Panc1 (cell line): Measurements from ENCODE around the gene SFTPB.

ENCODE experiments used
- CTCF ChIP-seq: fragments of 450-650 bp; IDR thresholded peaks from 2 replicates; pipeline ENCODE4 v1.5.1; 2017; ENCODE audit warnings: mild to moderate bottlenecking
- POLR2AphosphoS5 ChIP-seq: IDR thresholded peaks from 2 replicates; pipeline ENCODE4 v1.6.1; 2012; ENCODE audit warnings: mild to moderate bottlenecking, low read depth, low read length, moderate library complexity
- REST ChIP-seq, 2 experiments: IDR thresholded peaks; 2 replicates each; pipeline ENCODE4 v1.6.1; 2011 to 2012; ENCODE audit warnings: low read depth in 2 of 2, control low read depth in 1 of 2, low read length in 1 of 2, mild to moderate bottlenecking in 1 of 2, moderate library complexity in 1 of 2; ENCODE audit not compliant: insufficient read depth in 1 of 2
- SIN3A ChIP-seq: IDR thresholded peaks from 2 replicates; pipeline ENCODE4 v1.6.1; 2012; ENCODE audit warnings: low read depth, mild to moderate bottlenecking, low read length, moderate library complexity, borderline replicate concordance; ENCODE audit not compliant: insufficient read depth
- TCF7L2 ChIP-seq: IDR thresholded peaks from 2 replicates; pipeline ENCODE4 v1.6.1; 2011; ENCODE audit warnings: mild to moderate bottlenecking, low read depth, low read length, inconsistent platforms

- no peak for TF ChIP-seq CTCF
- no peak; the same call in 1 of the 2 replicates for TF ChIP-seq SIN3A
- TF ChIP-seq POLR2AphosphoS5: peak; percentile 96
- TF ChIP-seq REST (IDR thresholded peaks at IDR 0.05; ENCODE audit: insufficient read depth in 1 of 2, low read depth in 2 of 2, low read length in 1 of 2): no peak
- no peak for TF ChIP-seq TCF7L2
Measured at GRCh38 chr2:85611705-85612587, 56.1 kb downstream of the SFTPB start, which contains the start of gene C2orf68.
